Measurements from ENCODE around the gene TBCD. TPM values are rescaled to one million over a fixed set of nuclear protein-coding genes. Genes with fewer than 3 reads are reported as not detected.

The TBCD gene
- polyA plus RNA-seq, 1 experiment = 38.6 TPM

DNA sequence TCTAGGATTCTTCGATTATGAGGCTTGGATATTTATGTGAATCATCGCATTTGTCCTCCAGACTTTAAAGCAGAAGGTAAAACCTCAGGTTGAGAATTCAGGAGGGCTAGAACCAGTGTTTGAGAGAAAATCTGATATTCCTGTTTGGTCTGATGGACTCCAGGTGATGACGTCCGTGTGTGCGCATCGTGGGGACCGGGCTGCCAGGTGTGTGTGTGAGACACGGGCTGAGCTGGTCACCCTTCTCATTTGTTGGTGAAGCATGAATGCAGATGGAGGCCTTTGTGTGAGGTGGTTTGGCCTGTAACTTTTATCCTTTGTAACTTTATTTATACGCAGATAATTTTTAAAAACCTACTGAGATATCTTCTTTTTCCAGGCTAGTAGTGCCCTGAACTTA lies 45.2 kb downstream of the TBCD start:
- Histone ChIP-seq H3K36me3 (ENCODE audit: control insufficient read depth, insufficient read depth, low read length) (peaks cover 2% of the 10 kb centered on the region; the same call in 1 of the 2 replicates), H3K27me3 (ENCODE audit: control insufficient read depth, insufficient read depth, low read length) (no peaks in the 10 kb centered on the region), H3K4me3 (ENCODE audit: low read depth, low read length) (no peak overlapping the region)
- CTCF ChIA-PET = no interaction called here
- DNase-seq (ENCODE audit: low read depth) = no peak
- POLR2A ChIA-PET = no interaction called here
- TF ChIP-seq, protein P1, sequence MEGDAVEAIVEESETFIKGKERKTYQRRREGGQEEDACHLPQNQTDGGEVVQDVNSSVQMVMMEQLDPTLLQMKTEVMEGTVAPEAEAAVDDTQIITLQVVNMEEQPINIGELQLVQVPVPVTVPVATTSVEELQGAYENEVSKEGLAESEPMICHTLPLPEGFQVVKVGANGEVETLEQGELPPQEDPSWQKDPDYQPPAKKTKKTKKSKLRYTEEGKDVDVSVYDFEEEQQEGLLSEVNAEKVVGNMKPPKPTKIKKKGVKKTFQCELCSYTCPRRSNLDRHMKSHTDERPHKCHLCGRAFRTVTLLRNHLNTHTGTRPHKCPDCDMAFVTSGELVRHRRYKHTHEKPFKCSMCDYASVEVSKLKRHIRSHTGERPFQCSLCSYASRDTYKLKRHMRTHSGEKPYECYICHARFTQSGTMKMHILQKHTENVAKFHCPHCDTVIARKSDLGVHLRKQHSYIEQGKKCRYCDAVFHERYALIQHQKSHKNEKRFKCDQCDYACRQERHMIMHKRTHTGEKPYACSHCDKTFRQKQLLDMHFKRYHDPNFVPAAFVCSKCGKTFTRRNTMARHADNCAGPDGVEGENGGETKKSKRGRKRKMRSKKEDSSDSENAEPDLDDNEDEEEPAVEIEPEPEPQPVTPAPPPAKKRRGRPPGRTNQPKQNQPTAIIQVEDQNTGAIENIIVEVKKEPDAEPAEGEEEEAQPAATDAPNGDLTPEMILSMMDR (IDR thresholded peaks at IDR 0.05; ENCODE audit: insufficient read depth, low read depth, low read length) = no peak

DNA sequence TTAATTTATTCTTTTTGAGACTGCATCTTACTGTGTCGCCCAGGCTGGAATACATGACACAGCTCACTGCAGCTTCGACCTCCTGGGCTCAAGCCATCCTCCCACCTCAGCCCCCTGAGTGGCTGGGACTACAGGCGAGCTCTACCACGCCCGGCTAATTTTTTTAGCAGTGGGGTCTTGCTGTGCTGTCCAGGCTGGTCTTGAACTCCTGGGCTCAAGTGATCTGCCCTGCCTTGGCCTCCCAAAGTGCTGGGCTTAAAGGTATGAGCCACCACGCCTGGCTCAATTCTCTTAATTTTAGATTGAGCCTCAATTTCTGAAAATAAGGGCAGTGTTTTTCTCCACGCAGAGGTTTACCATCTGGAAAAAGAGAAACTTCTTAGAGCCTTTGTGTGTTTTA lies 46.9 kb downstream of the TBCD start:
- ChIA-PET CTCF (no interaction called here), POLR2A (no interaction called here)
- DNase-seq (ENCODE audit: low read depth) = no peak
- TF ChIP-seq, protein P1 (IDR thresholded peaks at IDR 0.05; ENCODE audit: insufficient read depth, low read depth, low read length) = no peak
- Histone ChIP-seq H3K27me3 (ENCODE audit: control insufficient read depth, insufficient read depth, low read length) (no peaks in the 10 kb centered on the region), H3K4me3 (ENCODE audit: low read depth, low read length) (no peak overlapping the region), H3K36me3 (ENCODE audit: control insufficient read depth, insufficient read depth, low read length) (peaks cover 2% of the 10 kb centered on the region; the same call in 1 of the 2 replicates)

DNA sequence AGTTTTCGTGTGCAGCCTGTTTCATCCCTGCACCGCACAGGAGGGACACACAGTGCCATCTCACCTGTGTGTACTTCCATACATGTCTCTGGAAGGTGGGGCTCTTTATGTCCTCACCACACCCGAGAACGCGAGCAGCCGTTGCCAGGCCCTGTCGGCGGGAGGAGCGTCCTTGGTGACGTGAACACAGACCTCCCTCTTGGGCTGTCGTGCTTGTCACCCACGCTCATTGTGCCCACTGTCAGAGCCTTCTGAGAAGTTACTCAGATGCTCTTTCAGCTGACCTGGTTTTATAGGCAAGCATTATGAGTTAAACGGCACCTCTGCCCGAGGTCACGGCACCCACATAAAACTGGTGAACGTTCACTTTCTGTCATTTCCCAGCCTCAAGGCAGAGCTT lies 47.7 kb downstream of the TBCD start:
- no peak overlapping the region for H3K4me3 ChIP-seq (ENCODE audit: low read depth, low read length)
- TF ChIP-seq, protein P1 (IDR thresholded peaks at IDR 0.05; ENCODE audit: insufficient read depth, low read depth, low read length) = no peak
- POLR2A ChIA-PET = no interaction called here
- H3K36me3 ChIP-seq (ENCODE audit: control insufficient read depth, insufficient read depth, low read length) = peaks cover 2% of the 10 kb centered on the region; the same call in 1 of the 2 replicates
- CTCF ChIA-PET = interaction anchor here (1.0 kb wide), 1 partner anchor 17 kb away, joined by 3 read pairs; no protein-coding TSS in a partner anchor
- no peak for DNase-seq (ENCODE audit: low read depth)
- no peaks in the 10 kb centered on the region for H3K27me3 ChIP-seq (ENCODE audit: control insufficient read depth, insufficient read depth, low read length)

DNA sequence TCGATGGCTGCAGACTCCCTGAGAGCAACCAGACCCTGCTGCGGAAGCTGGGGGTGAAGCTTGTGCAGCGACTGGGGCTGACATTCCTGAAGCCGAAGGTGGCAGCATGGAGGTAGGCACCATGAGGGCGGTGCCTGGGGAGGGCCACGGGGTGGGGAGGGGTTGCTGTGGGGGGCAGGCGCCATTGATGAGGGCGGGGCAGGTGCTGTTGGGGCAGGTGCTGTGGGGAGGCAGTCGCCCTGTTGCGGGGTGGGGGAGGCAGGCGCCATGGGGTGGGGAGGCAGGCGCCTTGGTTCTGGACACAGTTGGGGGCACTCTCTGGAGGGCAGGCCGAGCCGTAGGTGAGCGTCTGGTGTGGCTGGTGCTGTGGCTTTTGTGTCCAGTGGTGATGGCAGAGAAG lies 49.0 kb downstream of the TBCD start:
- no peak for DNase-seq (ENCODE audit: low read depth)
- Histone ChIP-seq H3K36me3 (ENCODE audit: control insufficient read depth, insufficient read depth, low read length) (peaks cover 2% of the 10 kb centered on the region; the same call in 1 of the 2 replicates), H3K4me3 (ENCODE audit: low read depth, low read length) (no peak overlapping the region), H3K27me3 (ENCODE audit: control insufficient read depth, insufficient read depth, low read length) (no peaks in the 10 kb centered on the region)
- TF ChIP-seq, protein P1 (IDR thresholded peaks at IDR 0.05; ENCODE audit: insufficient read depth, low read depth, low read length) = no peak
- ChIA-PET CTCF (no interaction called here), POLR2A (no interaction called here)

DNA sequence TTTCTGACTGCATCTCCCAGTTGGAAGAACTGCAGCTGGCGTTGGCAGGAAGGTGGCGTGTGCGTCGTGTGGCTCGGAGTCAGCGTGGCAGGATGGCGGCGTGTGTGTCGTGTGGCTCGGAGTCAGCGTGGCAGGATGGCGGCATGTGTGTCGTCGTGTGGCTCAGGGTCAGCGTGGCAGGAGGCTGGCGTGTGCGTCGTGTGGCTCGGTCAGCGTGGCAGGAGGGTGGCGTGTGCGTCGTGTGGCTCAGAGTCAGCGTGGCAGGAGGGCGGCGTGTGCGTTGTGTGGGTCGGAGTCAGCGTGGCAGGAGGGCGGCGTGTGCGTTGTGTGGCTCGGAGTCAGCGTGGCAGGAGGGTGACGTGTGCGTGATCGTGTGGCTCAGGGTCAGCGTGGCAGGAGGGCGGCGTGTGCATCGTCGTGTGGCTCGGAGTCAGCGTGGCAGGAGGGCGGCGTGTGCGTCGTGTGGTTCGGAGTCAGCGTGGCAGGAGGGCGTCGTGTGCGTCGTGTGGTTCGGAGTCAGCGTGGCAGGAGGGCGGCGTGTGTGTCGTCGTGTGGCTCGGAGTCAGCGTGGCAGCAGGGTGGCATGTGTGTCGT lies 49.6 kb downstream of the TBCD start:
- CTCF ChIA-PET = no interaction called here
- POLR2A ChIA-PET = no interaction called here
- DNase-seq (ENCODE audit: low read depth) = no peak
- TF ChIP-seq, protein P1 (IDR thresholded peaks at IDR 0.05; ENCODE audit: insufficient read depth, low read depth, low read length) = no peak
- Histone ChIP-seq H3K4me3 (ENCODE audit: low read depth, low read length) (no peak overlapping the region), H3K27me3 (ENCODE audit: control insufficient read depth, insufficient read depth, low read length) (no peaks in the 10 kb centered on the region), H3K36me3 (ENCODE audit: control insufficient read depth, insufficient read depth, low read length) (peaks cover 3% of the 10 kb centered on the region)
